ENCODE measurements around the gene ZBTB1. TPM values are rescaled to one million over a fixed set of nuclear protein-coding genes. Genes with fewer than 3 reads are reported as not detected.

ZBTB1 gene
- total and polyA plus RNA-seq, 2 donors (not counting 3 experiments of a cell fraction or from before 2014, with no cell fraction given), result 9.7 to 32.2 TPM

DNA sequence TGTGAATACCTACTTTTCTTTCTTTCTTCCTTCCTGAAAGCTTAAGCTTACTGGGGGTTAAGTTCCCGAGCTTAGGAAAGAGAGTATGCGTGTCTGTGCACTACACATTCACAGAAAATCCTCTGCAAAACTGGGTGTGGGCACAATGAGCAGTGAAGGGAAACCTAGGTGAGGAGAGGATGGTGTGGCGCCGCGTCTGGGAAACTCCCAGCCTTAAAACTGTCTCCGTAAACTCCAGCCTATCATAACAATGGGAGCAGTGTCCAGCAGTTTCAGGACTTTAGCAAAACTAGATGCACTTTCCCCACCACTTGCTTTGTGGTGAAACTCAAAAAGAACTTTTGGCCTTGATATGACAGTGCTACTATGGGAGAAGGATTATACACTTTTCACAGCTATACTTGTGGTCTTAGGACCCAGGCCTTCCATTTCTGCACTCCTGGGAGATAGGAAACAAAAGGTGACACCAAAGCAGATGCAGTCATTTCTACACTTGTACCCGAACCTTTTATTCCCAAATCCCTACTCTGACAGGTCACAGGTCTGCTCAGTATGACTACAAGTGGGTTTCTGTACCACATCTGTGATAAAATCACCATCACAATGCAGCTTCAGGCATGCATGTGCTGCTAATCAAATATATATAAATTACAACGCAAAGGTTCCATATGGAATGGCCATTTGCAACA, 28.8 kb upstream of the ZBTB1 start:
- no peaks in the 10 kb centered on the region for H3K27me3 ChIP-seq (ENCODE audit: control insufficient read depth in 2 of 2, insufficient read depth in 2 of 2, low read length in 2 of 2)
- no peaks in the 10 kb centered on the region for H3K9me3 ChIP-seq (replicated peaks; ENCODE audit: control insufficient read depth, insufficient read depth, low read length)
- dilution Hi-C loops (cut with MboI; ENCODE audit: extremely low pct_ligation_motif_present, low sequenced_read_pairs), result no loop called here
- BruUV-seq (replicated peaks), result no TSS peak
- no peaks in the 10 kb centered on the region for H3K36me3 ChIP-seq (ENCODE audit: control insufficient read depth in 2 of 2, extremely low read depth in 1 of 2, insufficient read depth in 2 of 2, low read length in 2 of 2)
- intact Hi-C loops (cut with micrococcal nuclease), result loop anchor here (5.0 kb wide), 1 partner anchor 678 kb away; no protein-coding TSS in a partner anchor
- no peaks in the 10 kb centered on the region for H4K20me1 ChIP-seq (replicated peaks; ENCODE audit: control insufficient read depth, extremely low read depth, insufficient read depth, low read length)
- H3K4me2 ChIP-seq (ENCODE audit: insufficient read depth, low read length), result no peak overlapping the region
- no peak overlapping the region for H3K9ac ChIP-seq (replicated peaks; ENCODE audit: extremely low read depth, insufficient read depth, low read length)
- H3K4me1 ChIP-seq (ENCODE audit: control insufficient read depth, extremely low read depth, insufficient read depth, low read length), result no peaks in the 10 kb centered on the region
- FAIRE-seq, result no peak
- H3K79me2 ChIP-seq (ENCODE audit: control insufficient read depth, insufficient read depth, low read length), result no peaks in the 10 kb centered on the region
- CTCF ChIA-PET, result interaction anchor here (1.2 to 7.7 kb wide), 5 partner anchors 9 to 131 kb away, joined by 4 to 123 read pairs (median 4); partner anchors contain the start of gene MTHFD1
- POLR2A ChIA-PET, result no interaction called here
- no peaks in the 10 kb centered on the region for H3K9me1 ChIP-seq (replicated peaks; ENCODE audit: control insufficient read depth, extremely low read depth, insufficient read depth, low read length)
- TF ChIP-seq JUN (IDR thresholded peaks at IDR 0.05; ENCODE audit: borderline replicate concordance, insufficient read depth, insufficient read length, low read depth), result no peak
- TF ChIP-seq, protein P1, sequence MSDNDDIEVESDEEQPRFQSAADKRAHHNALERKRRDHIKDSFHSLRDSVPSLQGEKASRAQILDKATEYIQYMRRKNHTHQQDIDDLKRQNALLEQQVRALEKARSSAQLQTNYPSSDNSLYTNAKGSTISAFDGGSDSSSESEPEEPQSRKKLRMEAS (IDR thresholded peaks at IDR 0.05; ENCODE audit: insufficient read depth, insufficient read length), result no peak
- TF ChIP-seq GATA2 (IDR thresholded peaks at IDR 0.05; ENCODE audit: insufficient read depth, insufficient read length, low read depth, low read length), result no peak
- H3K27ac ChIP-seq (ENCODE audit: insufficient read depth, low read depth, low read length), result no peak overlapping the region
- no peak for DNase-seq (ENCODE audit: low read depth, low spot score)
- H3K4me3 ChIP-seq (replicated peaks in 1 of 3; ENCODE audit: insufficient read depth in 1 of 3, low read depth in 1 of 3, low read length in 3 of 3), result no peak overlapping the region
- no peak overlapping the region for H2AFZ ChIP-seq (ENCODE audit: low read depth, low read length)

DNA sequence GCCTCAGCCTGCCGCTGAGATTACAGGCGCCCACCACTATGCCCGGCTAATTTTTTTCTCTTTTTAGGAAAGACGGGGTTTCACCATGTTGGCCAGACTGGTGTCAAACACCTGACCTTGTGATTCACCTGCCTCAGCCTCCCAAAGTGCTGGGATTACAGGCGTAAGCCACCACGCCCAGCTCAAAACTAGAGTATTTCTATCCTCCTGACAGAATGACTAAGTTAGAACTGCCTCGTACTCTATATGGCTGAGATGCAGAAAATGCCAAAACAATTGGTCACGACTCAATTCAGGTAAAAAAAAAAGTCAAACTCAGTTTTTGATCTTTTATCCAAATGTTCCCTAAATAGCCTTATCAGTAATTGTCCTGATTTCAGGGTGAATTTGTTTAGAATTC, 28.1 kb upstream of the ZBTB1 start:
- Histone ChIP-seq H3K9me1 (replicated peaks; ENCODE audit: control insufficient read depth, extremely low read depth, insufficient read depth, low read length) (no peaks in the 10 kb centered on the region), H3K36me3 (ENCODE audit: control insufficient read depth in 2 of 2, extremely low read depth in 1 of 2, insufficient read depth in 2 of 2, low read length in 2 of 2) (no peaks in the 10 kb centered on the region), H2AFZ (ENCODE audit: low read depth, low read length) (no peak overlapping the region), H3K4me2 (ENCODE audit: insufficient read depth, low read length) (no peak overlapping the region), H3K4me3 (replicated peaks in 1 of 3; ENCODE audit: insufficient read depth in 1 of 3, low read depth in 1 of 3, low read length in 3 of 3) (no peak overlapping the region), H4K20me1 (replicated peaks; ENCODE audit: control insufficient read depth, extremely low read depth, insufficient read depth, low read length) (no peaks in the 10 kb centered on the region), H3K27ac (ENCODE audit: insufficient read depth, low read depth, low read length) (no peak overlapping the region), H3K4me1 (ENCODE audit: control insufficient read depth, extremely low read depth, insufficient read depth, low read length) (no peaks in the 10 kb centered on the region), H3K79me2 (ENCODE audit: control insufficient read depth, insufficient read depth, low read length) (no peaks in the 10 kb centered on the region), H3K9ac (replicated peaks; ENCODE audit: extremely low read depth, insufficient read depth, low read length) (no peak overlapping the region), H3K27me3 (ENCODE audit: control insufficient read depth in 2 of 2, insufficient read depth in 2 of 2, low read length in 2 of 2) (no peaks in the 10 kb centered on the region), H3K9me3 (replicated peaks; ENCODE audit: control insufficient read depth, insufficient read depth, low read length) (no peaks in the 10 kb centered on the region)
- no peak for DNase-seq (ENCODE audit: low read depth, low spot score)
- dilution Hi-C loops (cut with MboI; ENCODE audit: extremely low pct_ligation_motif_present, low sequenced_read_pairs) (no loop called here), intact Hi-C loops (cut with micrococcal nuclease) (loop anchor here (5.0 kb wide), 1 partner anchor 679 kb away; no protein-coding TSS in a partner anchor)
- FAIRE-seq, result no peak
- ChIA-PET POLR2A (no interaction called here), CTCF (interaction anchor here (1.2 to 7.7 kb wide), 4 partner anchors 10 to 132 kb away, joined by 4 to 123 read pairs (median 6); partner anchors contain the start of gene MTHFD1)
- no TSS peak for BruUV-seq (replicated peaks)
- no peak for TF ChIP-seq POLR2AphosphoS5 (IDR thresholded peaks at IDR 0.05; ENCODE audit: insufficient read depth, low read depth, low read length)
- no peak for TF ChIP-seq MYC (IDR thresholded peaks at IDR 0.05; ENCODE audit: low read depth, low read length)
- TF ChIP-seq JUN (IDR thresholded peaks at IDR 0.05; ENCODE audit: borderline replicate concordance, insufficient read depth, insufficient read length, low read depth), result no peak
- no peak for TF ChIP-seq EZH2 (IDR thresholded peaks at IDR 0.05; ENCODE audit: borderline replicate concordance, low read depth, low read length, severe bottlenecking)
- TF ChIP-seq, protein P1 (IDR thresholded peaks at IDR 0.05; ENCODE audit: insufficient read depth, insufficient read length), result no peak
- TF ChIP-seq, protein P2, sequence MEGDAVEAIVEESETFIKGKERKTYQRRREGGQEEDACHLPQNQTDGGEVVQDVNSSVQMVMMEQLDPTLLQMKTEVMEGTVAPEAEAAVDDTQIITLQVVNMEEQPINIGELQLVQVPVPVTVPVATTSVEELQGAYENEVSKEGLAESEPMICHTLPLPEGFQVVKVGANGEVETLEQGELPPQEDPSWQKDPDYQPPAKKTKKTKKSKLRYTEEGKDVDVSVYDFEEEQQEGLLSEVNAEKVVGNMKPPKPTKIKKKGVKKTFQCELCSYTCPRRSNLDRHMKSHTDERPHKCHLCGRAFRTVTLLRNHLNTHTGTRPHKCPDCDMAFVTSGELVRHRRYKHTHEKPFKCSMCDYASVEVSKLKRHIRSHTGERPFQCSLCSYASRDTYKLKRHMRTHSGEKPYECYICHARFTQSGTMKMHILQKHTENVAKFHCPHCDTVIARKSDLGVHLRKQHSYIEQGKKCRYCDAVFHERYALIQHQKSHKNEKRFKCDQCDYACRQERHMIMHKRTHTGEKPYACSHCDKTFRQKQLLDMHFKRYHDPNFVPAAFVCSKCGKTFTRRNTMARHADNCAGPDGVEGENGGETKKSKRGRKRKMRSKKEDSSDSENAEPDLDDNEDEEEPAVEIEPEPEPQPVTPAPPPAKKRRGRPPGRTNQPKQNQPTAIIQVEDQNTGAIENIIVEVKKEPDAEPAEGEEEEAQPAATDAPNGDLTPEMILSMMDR (IDR thresholded peaks at IDR 0.05; ENCODE audit: extremely low read depth in 1 of 2, insufficient read depth in 1 of 2, low read depth in 1 of 2, low read length in 2 of 2), result no peak
- TF ChIP-seq FOS (IDR thresholded peaks at IDR 0.05; ENCODE audit: borderline replicate concordance, insufficient read depth, low read length), result no peak
- no peak for TF ChIP-seq GATA2 (IDR thresholded peaks at IDR 0.05; ENCODE audit: insufficient read depth, insufficient read length, low read depth, low read length)
